K562 (cell line): ENCODE data around the gene IGF2. TPM values are rescaled to one million over a fixed set of nuclear protein-coding genes. Genes with fewer than 3 reads are reported as not detected.

Source experiments
- ATAC-seq: fragments of 200-7000 bp; cut with Tn5 transposase; 3 replicates; pipeline ENCODE4 v1.9.1; 2020; ENCODE audit warnings: moderate library complexity
- BruUV-seq: library from RNA; stranded (reverse); fragments of 400-500 nt; replicated peaks from 2 replicates; lab custom pipeline; 2021; lab: Mats Ljungman, UMichigan
- CTCF ChIA-PET: fragments of 300-600 bp; formaldehyde crosslinking; extraction: SDS; loops from one replicate; lab custom pipeline; 2021; ENCODE audit warnings: low intra/inter-chr PET ratio; lab: Yijun Ruan, JAX
- POLR2A ChIA-PET: fragments of 300-600, 350-650 bp; sonication (Branson Sonifier 250); formaldehyde crosslinking; extraction: SDS; loops from one replicate; lab custom pipeline; 2021; ENCODE audit warnings: antibody characterized with exemption, inconsistent platforms; lab: Yijun Ruan, JAX
- DNase-seq, 4 experiments: peaks; one replicate each; pipeline versions ENCODE4 v3.0.0 to v3.0.0-alpha.2; 2011 to 2018; ENCODE audit warnings: low spot score in 3 of 4, mixed read lengths in 3 of 4; ENCODE audit errors: extremely low read depth in 1 of 4
- FAIRE-seq: peaks from 2 replicates; lab custom pipeline; 2011; peaks lifted over from hg19 to GRCh38; lab: Jason Lieb, UNC
- H2AFZ ChIP-seq: 2 replicates; pipeline ENCODE4 v1.6.0; 2011; ENCODE audit warnings: low read depth, low read length, control low read depth, inconsistent platforms
- H3K27ac ChIP-seq: fragments of 200-600 bp; 3 replicates; pipeline ENCODE4 v1.8.0; 2011; ENCODE audit warnings: low read depth, mild to moderate bottlenecking, control low read depth, inconsistent platforms, low read length, moderate library complexity, mixed read lengths; ENCODE audit errors: extremely low read depth
- H3K27me3 ChIP-seq, 2 experiments: fragments of 300-600 bp in 1 of 2; 2 replicates in 1 of 2; 3 replicates in 1 of 2; pipeline versions ENCODE4 v1.6.0 to v1.8.0; 2011; ENCODE audit warnings: inconsistent platforms in 2 of 2, low read length in 2 of 2, mild to moderate bottlenecking in 1 of 2, mixed read lengths in 1 of 2, moderate library complexity in 1 of 2; ENCODE audit not compliant: control insufficient read depth in 2 of 2, insufficient read depth in 2 of 2
- H3K36me3 ChIP-seq: fragments of 300-600 bp; 3 replicates; pipeline ENCODE4 v1.8.0; 2011; ENCODE audit warnings: mild to moderate bottlenecking, low read length, inconsistent platforms; ENCODE audit not compliant: control insufficient read depth, insufficient read depth
- H3K4me1 ChIP-seq, 2 experiments: fragments of 200-600 bp in 1 of 2; replicated peaks in 1 of 2; 2 replicates in 1 of 2; 3 replicates in 1 of 2; pipeline versions ENCODE4 v1.5.1 to v1.8.0; 2011; ENCODE audit warnings: inconsistent platforms in 2 of 2, low read length in 2 of 2, mild to moderate bottlenecking in 1 of 2, mixed read lengths in 1 of 2, moderate library complexity in 1 of 2; ENCODE audit not compliant: control insufficient read depth in 2 of 2, insufficient read depth in 2 of 2
- H3K4me2 ChIP-seq: 2 replicates; pipeline ENCODE4 v1.6.1; 2011; ENCODE audit warnings: low read length, control low read depth, inconsistent platforms, mixed read lengths; ENCODE audit not compliant: insufficient read depth
- H3K4me3 ChIP-seq: fragments of 200-600 bp; sonication (generic), shearing (Covaris generic); 2 replicates; pipeline ENCODE4 v1.5.1; 2016; ENCODE audit warnings: control low read depth, inconsistent platforms
- H3K79me2 ChIP-seq: fragments of 200-600 bp; 3 replicates; pipeline ENCODE4 v1.8.0; 2011; ENCODE audit warnings: low read length, inconsistent platforms; ENCODE audit not compliant: control insufficient read depth, insufficient read depth
- H3K9ac ChIP-seq, 2 experiments: 2 replicates each; pipeline versions ENCODE4 v1.6.0 to v1.6.1; 2011; ENCODE audit warnings: low read depth in 2 of 2, low read length in 2 of 2, control low read depth in 1 of 2, inconsistent platforms in 1 of 2, mild to moderate bottlenecking in 1 of 2, mixed read lengths in 1 of 2; ENCODE audit not compliant: insufficient read depth in 1 of 2
- H3K9me1 ChIP-seq: one replicate; pipeline ENCODE4 v1.6.0; 2011; ENCODE audit warnings: inconsistent platforms, mild to moderate bottlenecking, low read length, moderate library complexity; ENCODE audit not compliant: control insufficient read depth, insufficient read depth
- H3K9me3 ChIP-seq: replicated peaks from 2 replicates; pipeline ENCODE4 v1.5.1; 2011; ENCODE audit warnings: low read depth, low read length, inconsistent platforms; ENCODE audit not compliant: control insufficient read depth, insufficient read depth
- H4K20me1 ChIP-seq: replicated peaks from 2 replicates; pipeline ENCODE4 v1.6.1; 2011; ENCODE audit warnings: low read length, inconsistent platforms, mixed read lengths; ENCODE audit not compliant: control insufficient read depth, insufficient read depth
- BRD9 ChIP-seq: fragments of 450-650 bp; IDR thresholded peaks from 2 replicates; pipeline ENCODE4 v1.6.1; 2018; ENCODE audit warnings: low read depth; ENCODE audit not compliant: partially characterized antibody
- BRF1 ChIP-seq: IDR thresholded peaks from 3 replicates; pipeline ENCODE4 v1.6.1; 2011; ENCODE audit warnings: borderline replicate concordance, mild to moderate bottlenecking; ENCODE audit not compliant: insufficient read length; ENCODE audit errors: extremely low read depth
- E2F3 ChIP-seq: fragments of 250-450 bp; sonication (Bioruptor Pico); IDR thresholded peaks from 2 replicates; pipeline ENCODE4 v1.4.0; 2020; ENCODE audit warnings: mild to moderate bottlenecking
- ETS1 ChIP-seq: conservative IDR thresholded peaks from 2 replicates; pipeline ENCODE4 v1.6.1; 2011; ENCODE audit warnings: low read depth, mild to moderate bottlenecking, low read length; ENCODE audit not compliant: control insufficient read depth
- GATAD2A ChIP-seq: fragments of 450-650 bp; IDR thresholded peaks from 2 replicates; pipeline ENCODE4 v1.6.1; 2017
- HNRNPL ChIP-seq: fragments of 200-400 bp; formaldehyde crosslinking; IDR thresholded peaks from 2 replicates; pipeline ENCODE4 v1.6.1; 2017; ENCODE audit warnings: low read depth, mild to moderate bottlenecking, low read length
- MAX ChIP-seq: sonication (generic); formaldehyde crosslinking; IDR thresholded peaks from 2 replicates; pipeline ENCODE4 v1.9.0; 2022; ENCODE audit warnings: mild to moderate bottlenecking, missing genetic modification reagents
- MYC ChIP-seq, 2 experiments: fragments of 250-450 bp in 1 of 2; sonication (Bioruptor Pico) in 1 of 2; IDR thresholded peaks; 2 replicates each; pipeline versions ENCODE4 v1.5.1 to v1.6.1; 2012 to 2021; ENCODE audit warnings: low read depth in 2 of 2, borderline replicate concordance in 1 of 2, improper control_type of control experiment in 1 of 2, low read length in 1 of 2, mild to moderate bottlenecking in 1 of 2, moderate library complexity in 1 of 2
- NCOA2 ChIP-seq, 2 experiments: fragments of 450-650 bp; IDR thresholded peaks; 2 replicates each; pipeline ENCODE4 v1.6.1; 2018; ENCODE audit warnings: mild to moderate bottlenecking in 2 of 2, moderate library complexity in 1 of 2; ENCODE audit not compliant: partially characterized antibody in 2 of 2
- RUNX1 ChIP-seq: sonication (generic); IDR thresholded peaks from 2 replicates; pipeline ENCODE4 v1.6.1; 2016; ENCODE audit warnings: antibody characterized with exemption, low read depth
- ZBTB26 ChIP-seq: fragments of 450-650 bp; formaldehyde crosslinking; IDR thresholded peaks from 2 replicates; pipeline ENCODE4 v1.4.0; 2022; ENCODE audit warnings: missing genetic modification characterization
- ZKSCAN3 ChIP-seq: fragments of 250-450 bp; sonication (Bioruptor Pico); IDR thresholded peaks from 2 replicates; pipeline ENCODE4 v1.4.0; 2020
- ZNF175 ChIP-seq: fragments of 200-800 bp; sonication (Bioruptor generic); IDR thresholded peaks from 2 replicates; pipeline ENCODE4 v1.6.1; 2016; ENCODE audit warnings: low read depth, mild to moderate bottlenecking, missing genetic modification characterization, missing compliant biosample characterization
- ZNF3 ChIP-seq: fragments of 250-450 bp; sonication (Bioruptor Pico); IDR thresholded peaks from 2 replicates; pipeline ENCODE4 v1.5.0; 2021; ENCODE audit warnings: mild to moderate bottlenecking, moderate library complexity
- ZNF609 ChIP-seq: sonication (generic); formaldehyde crosslinking; IDR thresholded peaks from 2 replicates; pipeline ENCODE4 v1.8.1; 2023; ENCODE audit warnings: missing genetic modification reagents, mild to moderate bottlenecking, borderline replicate concordance
- ZNF764 ChIP-seq: fragments of 250-450 bp; sonication (Bioruptor Pico); IDR thresholded peaks from 2 replicates; pipeline ENCODE4 v1.4.0; 2020; ENCODE audit warnings: low read depth, mild to moderate bottlenecking, moderate library complexity
- WGBS: fragments of 100-300 bp; shearing (Covaris generic); methylation state at CpG from one replicate; pipeline ENCODE4 v1.1.6; 2016; ENCODE audit warnings: low coverage, mixed read lengths; ENCODE audit not compliant: insufficient coverage; ENCODE audit errors: missing lambda C conversion rate; 5-methylcytosine and 5-hydroxymethylcytosine counted together
- in situ Hi-C: fragments of 300-500 bp; cut with MboI; formaldehyde crosslinking; loops from 4 replicates; pipeline ENCODE4 v1.15.0; 2018; ENCODE audit warnings: inconsistent platforms, mixed read lengths
- intact Hi-C: fragments of 100-400 bp; cut with micrococcal nuclease; formaldehyde crosslinking; loops from 2 replicates; pipeline ENCODE4 v1.14.2; 2022
- polyA plus RNA-seq, 8 experiments: library from polyadenylated mRNA; depleted of rRNA in 4 of 8; stranded (reverse) in 5 of 8; unstranded in 3 of 8; fragments of >200 nt; fragmentation: Nextera tagmentation in 2 of 8; fragmentation: Illumina TruSeq in 1 of 8; extraction: Ambion mirVana in 2 of 8; extraction: Trizol in 1 of 8; gene quantifications; 2 replicates each; pipeline versions ENCODE4 v1.2.1 to v1.2.3, GENCODE V29; 2011 to 2014; ENCODE audit warnings: inconsistent platforms in 1 of 8, missing spikeins in 1 of 8
- total RNA-seq, 7 experiments: library from RNA; depleted of rRNA in 6 of 7; stranded (reverse); fragments of >200 nt in 6 of 7; fragmentation: Illumina TruSeq in 2 of 7; extraction: Trizol in 2 of 7; gene quantifications; 2 replicates each; pipeline versions ENCODE4 v1.2.1 to v1.2.3, GENCODE V29; 2011 to 2021; ENCODE audit warnings: low replicate concordance in 1 of 7

The IGF2 gene
- total and polyA plus RNA-seq, 9 of the 15 experiments (the other 6 are each of a cell fraction or from before 2014, with no cell fraction given) = 0.16 TPM; not detected in 8

GRCh38 chr11:2096919-2097301 is 42.3 kb downstream of the IGF2 start:
- H3K9me1 ChIP-seq = no peaks in the 10 kb centered on the region
- peaks cover 4 to 57% of the 10 kb centered on the region in 2 experiments; a peak in 3 of 5 replicates for H3K27me3 ChIP-seq
- FAIRE-seq (no peak), ATAC-seq (no peak), DNase-seq (no peak)
- H3K27ac ChIP-seq = no peak overlapping the region
- peaks cover 26% of the 10 kb centered on the region; the same call in 1 of the 2 replicates for H4K20me1 ChIP-seq
- intact Hi-C loops = no loop called here
- no peak overlapping the region for H2AFZ ChIP-seq
- no peaks in the 10 kb centered on the region for H3K9me3 ChIP-seq
- peaks cover 0 to 22% of the 10 kb centered on the region in 2 experiments; a peak in 1 of 5 replicates for H3K4me1 ChIP-seq
- no peaks in the 10 kb centered on the region for H3K36me3 ChIP-seq
- in situ Hi-C loops = no loop called here
- BruUV-seq = no TSS peak
- 3% methylated on average over 17 of the region's 17 CpGs for WGBS
- H3K79me2 ChIP-seq = no peaks in the 10 kb centered on the region
- H3K9ac ChIP-seq = no peak overlapping the region
- no peak overlapping the region for H3K4me2 ChIP-seq
- CTCF ChIA-PET = no interaction called here
- POLR2A ChIA-PET = interaction anchor here (0.6 kb wide), 1 partner anchor 367 kb away, joined by 3 read pairs; no protein-coding TSS in a partner anchor
- H3K4me3 ChIP-seq = no peak overlapping the region
- TF ChIP-seq ZNF3 (no peak), RUNX1 (no peak), ZKSCAN3 (no peak), MYC (IDR thresholded peaks at IDR 0.05; ENCODE audit: low read depth, low read length) (no peak), MYC (CRISPR knock-in tag; IDR thresholded peaks at IDR 0.05; ENCODE audit: borderline replicate concordance, low read depth) (no peak), NCOA2 (IDR thresholded peaks at IDR 0.05; ENCODE audit: partially characterized antibody in 2 of 2) (no peak), ETS1 (no peak), MAX (CRISPR knock-in tag) (no peak), ZNF175 (CRISPR knock-in tag) (no peak), HNRNPL (no peak), GATAD2A (no peak), ZBTB26 (CRISPR knock-in tag) (no peak), ZNF764 (CRISPR knock-in tag) (no peak), BRF1 (no peak), BRD9 (no peak), ZNF609 (CRISPR knock-in tag) (no peak), E2F3 (CRISPR knock-in tag) (no peak)
